ENCODE results near the gene NRG2.

GRCh38 chr5:139910901-139911300, 132.2 kb downstream of the NRG2 start:
- TF ChIP-seq CTCF (IDR thresholded peaks at IDR 0.05) = no peak
- TF ChIP-seq POLR2AphosphoS5 (IDR thresholded peaks at IDR 0.05) = no peak
- no peak for TF ChIP-seq POLR2A (IDR thresholded peaks at IDR 0.05)

All from prostate gland (tissue), 2 donors.